B cell (primary cell): Measurements from ENCODE around the gene TCF25. TPM values are rescaled to one million over a fixed set of nuclear protein-coding genes. Genes with fewer than 3 reads are reported as not detected.

Experiments
- ATAC-seq: fragments of 200-7000 bp; cut with Tn5 transposase; one replicate; pipeline ENCODE4 v1.10.0; 2021; ENCODE audit warnings: low read depth, mild to moderate bottlenecking, moderate number of reproducible peaks, moderate library complexity
- CTCF ChIA-PET: fragments of 350-600 bp; sonication (Branson Sonifier 250); formaldehyde crosslinking; loops from one replicate; lab custom pipeline; 2021; ENCODE audit warnings: antibody characterized with exemption, inconsistent platforms; lab: Charles Lee
- POLR2A ChIA-PET: fragments of 350-600 bp; sonication (Branson Sonifier 250); formaldehyde crosslinking; loops from one replicate; lab custom pipeline; 2021; ENCODE audit warnings: antibody characterized with exemption; lab: Charles Lee
- DNase-seq: peaks from one replicate; pipeline ENCODE4 v3.0.0; 2013
- H2AFZ ChIP-seq: 2 replicates; pipeline ENCODE4 v1.6.1; 2012; ENCODE audit warnings: mild to moderate bottlenecking, low read depth, low read length; ENCODE audit not compliant: insufficient read depth, poor library complexity, severe bottlenecking
- H3K27ac ChIP-seq, 2 donors: 1 replicate in 1 of 2; 2 replicates in 1 of 2; pipeline ENCODE4 v1.5.1; 2012 to 2013; ENCODE audit warnings: low read length in 2 of 2, mild to moderate bottlenecking in 2 of 2, moderate library complexity in 1 of 2
- H3K27me3 ChIP-seq, 4 experiments: fragments of 200-600 bp in 1 of 4; sonication (generic) in 1 of 4; replicated peaks in 1 of 4; 1 replicate in 2 of 4; 2 replicates in 2 of 4; pipeline versions ENCODE4 v1.6.1 to v1.7.0; 2013 to 2016; ENCODE audit warnings: low read length in 3 of 4, mild to moderate bottlenecking in 2 of 4, mixed read lengths in 1 of 4, moderate library complexity in 1 of 4; ENCODE audit not compliant: insufficient read depth in 4 of 4, control insufficient read depth in 3 of 4; ENCODE audit errors: control extremely low read depth in 1 of 4
- H3K36me3 ChIP-seq, 2 experiments: replicated peaks in 1 of 2; 1 replicate in 1 of 2; 2 replicates in 1 of 2; pipeline versions ENCODE4 v1.6.1 to v1.7.1; 2013; ENCODE audit warnings: low read length in 1 of 2; ENCODE audit not compliant: insufficient read depth in 2 of 2, control insufficient read depth in 1 of 2; ENCODE audit errors: control extremely low read depth in 1 of 2, extremely low read depth in 1 of 2
- H3K4me1 ChIP-seq, 2 donors: fragments of 200-600 bp in 1 of 2; sonication (generic) in 1 of 2; 1 replicate in 1 of 2; 2 replicates in 1 of 2; pipeline versions ENCODE4 v1.5.1 to v1.6.1; 2013 to 2017; ENCODE audit warnings: low read length in 2 of 2; ENCODE audit not compliant: control insufficient read depth in 2 of 2, insufficient read depth in 2 of 2
- H3K4me2 ChIP-seq: replicated peaks from 2 replicates; pipeline ENCODE3; 2012; ENCODE audit warnings: mild to moderate bottlenecking, low read depth, low read length; ENCODE audit not compliant: poor library complexity, severe bottlenecking
- H3K4me3 ChIP-seq, 5 experiments: fragments of 200-600 bp in 1 of 5; sonication (generic) in 1 of 5; 1 replicate in 3 of 5; 2 replicates in 2 of 5; pipeline versions ENCODE4 v1.5.1 to v1.7.0; 2011 to 2016; ENCODE audit warnings: low read length in 4 of 5, mild to moderate bottlenecking in 4 of 5, low read depth in 2 of 5, control low read depth in 1 of 5, moderate library complexity in 1 of 5; ENCODE audit not compliant: insufficient read depth in 1 of 5; ENCODE audit errors: control extremely low read depth in 1 of 5, extremely low read depth in 1 of 5
- H3K79me2 ChIP-seq: fragments of 200-600 bp; sonication (generic); one replicate; pipeline ENCODE4 v1.6.0; 2016; ENCODE audit warnings: low read length; ENCODE audit not compliant: control insufficient read depth, insufficient read depth
- H3K9ac ChIP-seq: fragments of 200-600 bp; sonication (generic); 2 replicates; pipeline ENCODE4 v1.6.1; 2017; ENCODE audit warnings: mild to moderate bottlenecking, low read length, moderate library complexity
- H3K9me3 ChIP-seq, 3 donors: one replicate each; pipeline versions ENCODE4 v1.6.1 to v1.7.1; 2013; ENCODE audit warnings: low read length in 2 of 3; ENCODE audit not compliant: control insufficient read depth in 2 of 3, insufficient read depth in 1 of 3; ENCODE audit errors: control extremely low read depth in 1 of 3
- H4K20me1 ChIP-seq: 2 replicates; pipeline ENCODE4 v1.6.0; 2012; ENCODE audit warnings: mild to moderate bottlenecking, low read length; ENCODE audit not compliant: insufficient read depth, control insufficient read depth, poor library complexity, severe bottlenecking
- H3K27ac Mint-ChIP-seq: one replicate; pipeline ENCODE4 v1.8.0; 2021; ENCODE audit warnings: mixed read lengths
- H3K27me3 Mint-ChIP-seq: one replicate; pipeline ENCODE4 v1.8.0; 2021; ENCODE audit warnings: mixed read lengths
- H3K4me1 Mint-ChIP-seq: one replicate; pipeline ENCODE4 v1.8.0; 2021; ENCODE audit warnings: mixed read lengths
- H3K4me3 Mint-ChIP-seq: one replicate; pipeline ENCODE4 v1.8.0; 2021; ENCODE audit warnings: mixed read lengths
- H3K9me3 Mint-ChIP-seq: one replicate; pipeline ENCODE4 v1.8.0; 2022; ENCODE audit warnings: mixed read lengths; ENCODE audit not compliant: insufficient read depth
- CTCF ChIP-seq: fragments of 200-600 bp; IDR thresholded peaks from one replicate; pipeline ENCODE4 v1.8.0; 2022; ENCODE audit warnings: antibody characterized with exemption, mild to moderate bottlenecking
- EZH2 ChIP-seq: IDR thresholded peaks from 2 replicates; pipeline ENCODE4 v1.6.1; 2012; ENCODE audit warnings: borderline replicate concordance, low read depth, mild to moderate bottlenecking, moderate library complexity, low read length; ENCODE audit not compliant: insufficient read depth, poor library complexity, severe bottlenecking
- WGBS: methylation state at CpG from one replicate; pipeline ENCODE4 v1.1.5; 2013; ENCODE audit warnings: missing lambda C conversion rate; ENCODE audit not compliant: insufficient coverage; 5-methylcytosine and 5-hydroxymethylcytosine counted together
- intact Hi-C: fragments of 100-400 bp; cut with micrococcal nuclease; formaldehyde crosslinking; loops from one replicate; pipeline ENCODE4 v1.10.0; 2022
- polyA plus RNA-seq: library from polyadenylated mRNA; depleted of rRNA; stranded (reverse); fragments of >200 nt; gene quantifications from 2 replicates; pipeline ENCODE4 v1.2.3, GENCODE V29; 2012
- total RNA-seq, 2 donors: library from RNA; stranded (reverse); fragments of 120-200 nt in 1 of 2; gene quantifications; 1 replicate in 1 of 2; 2 replicates in 1 of 2; pipeline versions ENCODE4 v1.2.3 to v1.2.4, GENCODE V29; 2013 to 2022

Gene TCF25
- total and polyA plus RNA-seq, 2 donors (not counting 1 experiment from before 2014, with no cell fraction given), result 200 to 444 TPM

- intact Hi-C loops, result no loop called here
- Histone ChIP-seq H2AFZ (no peak overlapping the region), H3K27me3 (no peaks in the 10 kb centered on the region), H3K4me2 (no peak overlapping the region), H3K4me1 (peaks cover 6 to 11% of the 10 kb centered on the region in 2 donors), H3K4me3 (no peak overlapping the region), H4K20me1 (no peaks in the 10 kb centered on the region), H3K9me3 (no peaks in the 10 kb centered on the region), H3K9ac (no peak overlapping the region), H3K79me2 (no peaks in the 10 kb centered on the region), H3K36me3 (no peaks in the 10 kb centered on the region), H3K27ac (no peak overlapping the region)
- Mint-ChIP-seq H3K27me3 (peaks cover 3% of the 10 kb centered on the region), H3K9me3 (no peaks in the 10 kb centered on the region), H3K27ac (no peak overlapping the region), H3K4me3 (no peak overlapping the region), H3K4me1 (peaks cover 10% of the 10 kb centered on the region)
- 94% methylated on average over 14 of the region's 14 CpGs for WGBS
- ChIA-PET POLR2A (no interaction called here), CTCF (no interaction called here)
- DNase-seq, result no peak
- no peak for ATAC-seq
- no peak for TF ChIP-seq CTCF
- TF ChIP-seq EZH2, result no peak
Observed at GRCh38 chr16:89847940-89848297, 25.5 kb upstream of the TCF25 start.

GRCh38 chr16:89848974-89849373, 24.4 kb upstream of the TCF25 start:
- CTCF ChIA-PET, result no interaction called here
- H3K27me3 Mint-ChIP-seq, result peaks cover 3% of the 10 kb centered on the region
- Histone ChIP-seq H3K36me3 (no peaks in the 10 kb centered on the region), H3K27ac (no peak overlapping the region), H3K9ac (no peak overlapping the region), H3K4me1 (peaks cover 6 to 11% of the 10 kb centered on the region in 2 donors), H4K20me1 (no peaks in the 10 kb centered on the region), H3K79me2 (no peaks in the 10 kb centered on the region), H3K9me3 (no peaks in the 10 kb centered on the region), H3K27me3 (no peaks in the 10 kb centered on the region), H2AFZ (no peak overlapping the region), H3K4me2 (no peak overlapping the region), H3K4me3 (no peak overlapping the region)
- ATAC-seq (no peak), DNase-seq (no peak)
- H3K27ac Mint-ChIP-seq, result no peak overlapping the region
- TF ChIP-seq CTCF (no peak), EZH2 (no peak)
- POLR2A ChIA-PET, result no interaction called here
- 95% methylated on average over 10 of the region's 11 CpGs for WGBS
- H3K4me1 Mint-ChIP-seq, result peaks cover 10% of the 10 kb centered on the region
- H3K4me3 Mint-ChIP-seq, result no peak overlapping the region
- intact Hi-C loops, result no loop called here
- no peaks in the 10 kb centered on the region for H3K9me3 Mint-ChIP-seq
